Endodermal cell (in vitro differentiated cells): ENCODE results near the gene ACOT2. TPM values are rescaled to one million over a fixed set of nuclear protein-coding genes. Genes with fewer than 3 reads are reported as not detected.
"Not testable (repeated sequence)": the region's sequence is repeated elsewhere in the genome, so short reads cannot be mapped to it uniquely, and the experiment has no call there.

Source experiments
- DNase-seq: peaks from one replicate; pipeline ENCODE4 v3.0.0-alpha.2; 2017
- H3K27ac ChIP-seq: 2 replicates; pipeline ENCODE4 v1.5.1; 2013; ENCODE audit warnings: mild to moderate bottlenecking, low read depth, low read length, moderate library complexity
- H3K27me3 ChIP-seq: 2 replicates; pipeline ENCODE4 v1.6.1; 2013; ENCODE audit warnings: mild to moderate bottlenecking, low read length, moderate library complexity; ENCODE audit not compliant: insufficient read depth, control insufficient read depth, poor library complexity, severe bottlenecking
- H3K36me3 ChIP-seq: 2 replicates; pipeline ENCODE4 v1.7.0; 2013; ENCODE audit warnings: mild to moderate bottlenecking, low read length, moderate library complexity; ENCODE audit not compliant: control insufficient read depth, insufficient read depth
- H3K4me1 ChIP-seq: one replicate; pipeline ENCODE4 v1.7.0; 2013; ENCODE audit warnings: low read length; ENCODE audit not compliant: control insufficient read depth, insufficient read depth
- H3K4me3 ChIP-seq: 2 replicates; pipeline ENCODE4 v1.5.1; 2013; ENCODE audit warnings: mild to moderate bottlenecking, low read length, moderate library complexity
- H3K9ac ChIP-seq: 2 replicates; pipeline ENCODE4 v1.6.1; 2013; ENCODE audit warnings: mild to moderate bottlenecking, low read length, moderate library complexity; ENCODE audit not compliant: poor library complexity, severe bottlenecking; ENCODE audit errors: extremely low read depth
- H3K9me3 ChIP-seq: 2 replicates; pipeline ENCODE4 v1.6.1; 2013; ENCODE audit warnings: mild to moderate bottlenecking, low read length, moderate library complexity; ENCODE audit not compliant: control insufficient read depth
- H3K27ac Mint-ChIP-seq: 2 replicates; pipeline ENCODE4 v1.8.0; 2020; ENCODE audit warnings: mixed read lengths
- H3K27me3 Mint-ChIP-seq: 2 replicates; pipeline ENCODE4 v1.8.0; 2021; ENCODE audit warnings: mild to moderate bottlenecking, mixed read lengths; ENCODE audit not compliant: insufficient read depth
- H3K36me3 Mint-ChIP-seq: 2 replicates; pipeline ENCODE4 v1.8.0; 2020; ENCODE audit warnings: low read depth, mixed read lengths
- H3K4me1 Mint-ChIP-seq: 2 replicates; pipeline ENCODE4 v1.8.0; 2020; ENCODE audit warnings: mixed read lengths
- H3K4me3 Mint-ChIP-seq: 2 replicates; pipeline ENCODE4 v1.8.0; 2020; ENCODE audit warnings: mild to moderate bottlenecking, moderate library complexity, mixed read lengths
- H3K9me3 Mint-ChIP-seq: 2 replicates; pipeline ENCODE4 v1.8.0; 2020; ENCODE audit warnings: mild to moderate bottlenecking, mixed read lengths
- CTCF ChIP-seq: fragments of 200-600 bp; sonication (generic); conservative IDR thresholded peaks from 2 replicates; pipeline ENCODE4 v1.5.0; 2021; ENCODE audit warnings: antibody characterized with exemption, mild to moderate bottlenecking
- WGBS, 2 experiments: methylation state at CpG; one replicate each; pipeline versions ENCODE4 v1.1.5 to v1.1.7; 2013; ENCODE audit warnings: missing lambda C conversion rate in 2 of 2, mixed read lengths in 1 of 2; ENCODE audit not compliant: insufficient coverage in 1 of 2, insufficient read length in 1 of 2; 5-methylcytosine and 5-hydroxymethylcytosine counted together
- total RNA-seq, 2 donors: library from RNA; stranded (reverse); fragmentation: NEBNext Ultra II Directional in 1 of 2; extraction: Animal tissue kit (Norgen Biotek cat#: 25700) in 1 of 2; gene quantifications; 2 replicates in 1 of 2; 3 replicates in 1 of 2; pipeline ENCODE4 v1.2.1, GENCODE V29; 2021

ACOT2 gene
- total RNA-seq, 2 donors from 2014 or later, result 5.0 to 12.3 TPM

GRCh38 chr14:73526036-73526984, 42.7 kb upstream of the ACOT2 start:
- Histone ChIP-seq H3K9ac (no peak overlapping the region), H3K36me3 (no peaks in the 10 kb centered on the region), H3K4me1 (no peaks in the 10 kb centered on the region), H3K27ac (no peak overlapping the region), H3K27me3 (no peaks in the 10 kb centered on the region), H3K9me3 (no peaks in the 10 kb centered on the region), H3K4me3 (no peak overlapping the region)
- Mint-ChIP-seq H3K9me3 (no peaks in the 10 kb centered on the region), H3K36me3 (no peaks in the 10 kb centered on the region), H3K4me1 (no peaks in the 10 kb centered on the region), H3K27me3 (no peaks in the 10 kb centered on the region), H3K4me3 (no peak overlapping the region), H3K27ac (no peak overlapping the region)
- TF ChIP-seq CTCF, result no peak
- WGBS, 2 experiments, result 80 to 82% methylated on average over 5 to 6 of the region's 6 CpGs
- DNase-seq, result no peak

DNA sequence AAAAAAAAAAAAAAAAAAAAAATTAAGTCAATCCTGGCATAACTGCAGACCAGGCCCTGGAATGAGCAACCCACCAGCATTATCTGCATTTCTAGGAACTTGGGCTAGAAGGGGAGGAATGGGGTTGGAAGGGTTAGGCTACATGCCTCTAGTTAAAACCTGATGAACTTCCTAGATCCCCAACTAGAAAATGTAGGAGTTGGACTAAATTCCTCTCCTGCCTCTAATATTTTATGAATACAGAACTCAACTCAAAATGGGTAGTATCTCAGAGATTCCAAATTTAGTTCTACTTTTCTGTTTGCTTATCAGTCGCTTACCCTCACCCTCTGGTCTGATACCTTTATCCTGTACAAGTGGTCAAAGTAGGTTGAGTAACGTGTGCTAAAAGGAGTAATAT, 39.7 kb upstream of the ACOT2 start:
- H3K4me3 ChIP-seq, H3K27ac Mint-ChIP-seq, H3K4me1 ChIP-seq, H3K27me3 Mint-ChIP-seq, H3K9me3 Mint-ChIP-seq, H3K36me3 Mint-ChIP-seq, H3K27me3 ChIP-seq, H3K4me1 Mint-ChIP-seq, H3K27ac ChIP-seq, H3K4me3 Mint-ChIP-seq, H3K9me3 ChIP-seq, H3K36me3 ChIP-seq, H3K9ac ChIP-seq, DNase-seq: not testable (repeated sequence)
- WGBS, 2 experiments, result 88% methylated on average over 1 of the region's 2 CpGs; no CpG with 5 or more reads in 1 of the 2 experiments

GRCh38 chr14:73531971-73532370, 37.0 kb upstream of the ACOT2 start:
- not testable (repeated sequence) for H3K36me3 ChIP-seq, H3K4me1 ChIP-seq, H3K27me3 ChIP-seq, H3K9ac ChIP-seq, H3K27ac ChIP-seq, H3K9me3 ChIP-seq, H3K4me3 Mint-ChIP-seq, H3K27me3 Mint-ChIP-seq, H3K4me3 ChIP-seq, H3K27ac Mint-ChIP-seq, H3K4me1 Mint-ChIP-seq, DNase-seq, H3K9me3 Mint-ChIP-seq, H3K36me3 Mint-ChIP-seq
- WGBS, 2 experiments, result no CpG with 5 or more reads among the region's 3 CpGs

DNA sequence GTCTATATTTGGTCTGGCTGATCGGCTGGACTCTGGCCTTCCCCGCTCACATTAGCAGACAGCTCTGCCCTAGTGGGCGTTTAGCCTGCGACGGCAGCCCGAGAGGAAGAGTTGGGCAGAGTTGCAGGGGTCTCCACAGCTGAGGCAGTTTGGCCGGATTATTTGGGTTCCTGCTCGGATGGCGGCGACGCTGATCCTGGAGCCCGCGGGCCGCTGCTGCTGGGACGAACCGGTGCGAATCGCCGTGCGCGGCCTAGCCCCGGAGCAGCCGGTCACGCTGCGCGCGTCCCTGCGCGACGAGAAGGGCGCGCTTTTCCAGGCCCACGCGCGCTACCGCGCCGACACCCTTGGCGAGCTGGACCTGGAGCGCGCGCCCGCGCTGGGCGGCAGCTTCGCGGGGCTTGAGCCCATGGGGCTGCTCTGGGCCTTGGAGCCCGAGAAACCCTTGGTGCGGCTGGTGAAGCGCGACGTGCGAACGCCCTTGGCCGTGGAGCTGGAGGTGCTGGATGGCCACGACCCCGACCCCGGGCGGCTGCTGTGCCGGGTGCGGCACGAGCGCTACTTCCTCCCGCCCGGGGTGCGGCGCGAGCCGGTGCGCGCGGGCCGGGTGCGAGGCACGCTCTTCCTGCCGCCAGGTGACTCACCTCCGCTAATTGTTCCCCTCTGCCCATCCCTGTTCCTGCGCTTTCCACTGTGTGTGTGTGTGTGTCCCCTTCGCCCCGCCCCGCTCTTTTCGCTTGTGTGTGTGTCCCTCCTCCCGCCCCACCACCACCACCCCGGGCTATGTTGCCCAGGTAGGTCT, 31.6 kb upstream of the ACOT2 start:
- H3K4me1 ChIP-seq, H3K9me3 Mint-ChIP-seq, H3K27ac ChIP-seq, H3K4me1 Mint-ChIP-seq, H3K4me3 ChIP-seq, H3K9me3 ChIP-seq, H3K9ac ChIP-seq, H3K27me3 Mint-ChIP-seq, H3K27me3 ChIP-seq, H3K36me3 Mint-ChIP-seq, H3K36me3 ChIP-seq: not testable (repeated sequence)
- H3K4me3 Mint-ChIP-seq, result peak overlapping the region; percentile 59
- peak overlapping the region; percentile 66 for H3K27ac Mint-ChIP-seq
- peak; percentile 84 for DNase-seq
- WGBS, 2 experiments, result 11% methylated on average over 43 of the region's 84 CpGs; no CpG with 5 or more reads in 1 of the 2 experiments
- TF ChIP-seq CTCF, result peak; percentile 25
